Activated CD8-positive, alpha-beta memory T cell treated with anti-CD3 and anti-CD28 coated beads for 48 hours (primary cell): ENCODE measurements around the gene MACROD2.

ENCODE experiments used
- DNase-seq, 3 experiments: peaks; one replicate each; pipeline ENCODE4 v3.0.0-alpha.2; 2020; ENCODE audit warnings: low read depth in 2 of 3, low spot score in 2 of 3

The MACROD2 gene

DNA sequence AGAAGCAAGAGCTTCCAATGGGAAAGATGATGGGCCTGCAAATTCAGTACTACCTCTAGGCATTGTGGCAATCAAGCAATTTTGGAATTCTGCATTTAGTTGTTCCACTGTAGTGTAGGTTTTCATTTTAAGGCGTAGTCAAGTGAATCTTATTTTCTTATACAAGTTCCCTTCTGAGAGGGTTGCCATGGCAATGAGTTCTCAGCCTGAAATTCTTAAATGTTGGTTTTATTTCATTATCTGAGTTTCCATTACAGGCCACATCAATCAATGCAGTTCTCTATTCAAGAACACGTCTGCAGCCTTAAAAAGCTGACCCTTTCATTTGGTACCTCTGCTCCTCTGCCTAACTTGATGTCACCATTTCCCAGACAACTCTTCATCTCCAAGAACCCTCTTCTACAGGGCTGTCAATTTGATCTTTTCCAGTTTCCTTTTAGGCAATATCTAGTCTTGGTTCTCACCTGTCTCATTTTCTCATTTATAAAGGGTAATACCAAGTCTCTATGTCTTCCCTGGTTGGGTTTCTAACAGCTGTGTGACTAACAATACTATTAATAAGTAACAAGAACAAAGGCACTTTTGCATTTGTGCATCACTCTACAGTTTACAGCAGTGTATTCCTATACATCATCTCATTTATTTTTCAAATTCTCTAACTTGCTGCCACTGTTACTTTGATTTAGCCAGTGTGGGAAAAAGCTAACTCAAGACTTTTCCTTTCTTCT, 1240.3 kb downstream of the MACROD2 start:
- no peak for DNase-seq

DNA sequence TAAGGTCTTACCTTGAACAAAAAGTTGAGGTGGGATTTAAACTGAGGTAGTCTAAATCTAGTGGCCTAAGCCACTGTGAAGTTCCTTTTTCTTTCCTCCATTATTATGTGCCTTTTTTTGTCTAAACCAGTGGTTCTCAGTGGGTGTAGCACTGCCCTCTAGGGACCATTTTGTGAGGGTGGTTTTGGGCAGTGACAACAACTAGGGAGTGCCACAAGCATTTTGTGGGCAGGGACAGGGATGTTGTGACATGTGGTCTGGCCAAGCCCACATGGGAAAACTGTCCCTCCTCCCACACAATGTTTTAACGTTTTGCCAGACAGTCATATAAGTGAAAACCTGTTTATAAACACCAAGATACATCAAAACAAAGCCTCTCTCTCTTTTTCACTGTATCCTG, 1241.5 kb downstream of the MACROD2 start:
- DNase-seq: no peak

DNA sequence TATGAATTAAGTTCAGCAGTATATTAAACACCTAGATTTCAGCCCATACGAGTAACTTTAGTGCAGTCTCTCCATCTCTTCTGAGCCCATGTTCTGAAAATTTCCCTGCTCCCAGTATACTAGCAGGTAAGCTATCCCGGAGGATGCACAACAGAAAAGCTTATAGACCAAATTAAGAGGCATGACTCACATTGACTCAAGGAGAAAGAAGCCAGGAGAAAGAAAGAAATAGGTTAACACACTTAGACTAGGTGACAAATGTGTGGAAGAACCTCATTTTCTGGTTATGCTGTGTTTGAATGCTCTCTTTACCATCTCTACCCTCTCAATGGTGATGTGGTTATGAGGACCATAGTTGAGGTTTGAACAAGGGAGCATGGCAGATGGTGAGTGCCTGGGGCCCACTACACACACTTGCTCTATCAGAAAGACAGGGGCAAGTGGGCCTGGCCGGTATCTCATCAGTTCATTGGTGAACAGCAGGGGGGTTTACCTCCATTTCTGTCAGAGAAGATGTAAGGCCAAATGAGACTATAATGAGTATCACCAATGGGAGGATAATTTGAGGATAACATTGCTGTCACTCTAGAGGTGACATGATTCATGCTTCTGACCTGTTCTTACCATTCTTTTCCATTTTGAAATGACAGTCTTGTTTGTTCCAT, 1244.4 kb downstream of the MACROD2 start:
- DNase-seq: no peak

DNA sequence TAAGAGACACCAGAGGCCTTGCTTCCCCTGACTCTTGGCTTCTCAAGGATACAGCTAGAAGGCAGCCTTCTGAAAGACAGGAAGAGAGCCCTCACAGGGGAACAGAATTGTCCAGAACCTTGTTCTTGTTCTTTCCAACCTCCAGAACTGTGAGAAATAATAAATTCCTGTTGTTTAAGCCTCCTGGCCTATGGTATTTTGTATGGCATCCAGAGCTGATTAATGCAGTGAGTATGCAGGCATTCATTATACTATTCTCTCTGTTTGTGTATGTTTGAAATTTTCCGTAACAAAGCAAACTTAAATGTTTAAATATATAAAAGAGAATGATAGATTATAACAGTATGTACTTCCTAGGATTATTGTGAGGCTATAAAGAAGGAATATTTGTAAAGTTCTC, 1245.5 kb downstream of the MACROD2 start:
- DNase-seq: no peak

DNA sequence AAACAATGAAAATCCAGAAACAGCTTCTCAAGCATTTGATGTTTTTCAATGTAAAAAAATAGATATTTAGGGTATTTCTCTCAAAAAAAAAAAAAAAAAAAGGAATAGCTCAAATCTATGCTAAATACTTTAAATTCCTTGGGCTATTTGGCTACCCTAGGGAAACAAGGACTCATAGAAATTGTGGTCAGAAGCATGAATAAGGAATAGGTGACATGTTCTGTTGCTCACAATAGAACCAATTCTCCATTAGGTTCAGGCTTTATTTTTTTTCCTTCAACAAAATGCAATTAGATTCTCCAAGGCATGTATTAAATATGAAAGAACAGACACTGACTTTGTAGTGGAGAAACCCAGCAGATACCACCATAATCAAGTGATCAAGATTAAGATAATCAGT, 1246.4 kb downstream of the MACROD2 start:
- DNase-seq: no peak

DNA sequence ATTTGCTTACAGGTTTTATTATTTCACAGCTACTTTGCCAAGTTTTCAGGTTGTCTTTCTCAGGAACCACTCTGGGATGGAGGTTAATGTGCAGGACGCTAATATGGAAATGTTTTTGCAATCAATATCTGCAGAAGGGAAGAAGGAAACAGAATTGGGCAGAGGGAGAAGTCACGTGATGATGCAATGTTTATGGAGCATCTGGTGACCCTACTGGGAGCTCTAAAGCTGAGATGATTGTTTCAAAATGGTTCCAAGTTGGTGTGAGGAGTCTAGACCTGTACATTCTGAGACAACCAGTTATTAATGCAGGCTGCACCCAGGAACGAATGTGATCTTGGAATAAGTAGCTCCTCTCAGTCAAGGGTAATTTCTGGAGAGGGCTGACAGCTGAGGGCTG, 1247.5 kb downstream of the MACROD2 start:
- DNase-seq: no peak

DNA sequence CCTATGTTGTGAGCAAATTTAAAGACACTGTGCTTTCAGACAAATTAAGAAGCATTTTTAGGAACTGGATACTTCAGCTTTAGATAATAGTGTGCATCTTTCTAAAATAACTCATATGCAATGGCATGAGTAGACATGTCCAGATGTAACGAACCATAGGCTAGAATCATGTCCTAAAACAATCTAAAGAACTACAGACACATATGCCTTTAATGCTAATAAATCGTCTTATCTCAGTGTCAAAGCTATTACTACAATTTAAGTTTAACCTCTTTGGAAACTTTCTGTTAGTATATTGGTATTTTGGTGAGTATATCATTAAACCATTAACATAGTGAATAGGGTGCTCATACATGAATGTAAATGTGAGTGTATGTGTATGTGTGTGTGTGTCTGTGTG, 1250.6 kb downstream of the MACROD2 start:
- no peak for DNase-seq

DNA sequence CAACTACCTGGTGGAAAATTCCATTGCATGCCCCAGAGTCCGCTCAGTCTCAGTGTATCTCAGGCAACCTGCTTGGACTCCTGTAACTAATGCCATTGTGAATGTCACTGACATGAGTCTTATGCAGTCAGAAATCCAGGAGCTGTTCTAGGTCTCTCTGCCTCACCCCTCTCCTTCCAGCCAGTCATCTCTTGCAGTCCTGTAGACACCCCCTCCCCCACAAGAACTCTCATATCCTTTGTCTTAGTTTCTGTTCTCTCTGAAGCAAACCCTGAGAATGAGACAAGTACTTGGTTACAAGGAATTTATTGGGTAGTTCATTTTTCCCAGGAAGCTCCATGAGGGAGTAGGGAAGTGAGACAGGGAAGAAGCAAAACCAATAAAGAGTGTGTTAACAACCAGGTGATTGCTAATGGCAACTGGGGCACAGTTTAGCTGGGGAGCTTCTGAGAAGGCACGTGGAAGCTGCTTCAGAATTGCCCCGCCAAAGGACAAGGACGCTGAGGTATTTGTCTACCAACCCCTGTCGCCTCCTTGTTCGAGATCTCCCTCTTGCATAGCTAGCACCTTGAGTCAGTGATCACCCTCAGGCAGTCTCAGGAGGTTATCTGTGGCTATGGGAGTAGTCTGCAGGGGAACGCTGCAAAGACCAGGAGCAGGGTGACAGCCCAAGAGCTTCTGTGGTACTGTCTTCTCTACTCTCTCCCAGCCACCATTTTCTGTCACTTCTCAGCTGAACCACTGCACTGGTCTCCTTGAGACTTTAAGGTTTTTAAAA, 1253.5 kb downstream of the MACROD2 start:
- no peak for DNase-seq

DNA sequence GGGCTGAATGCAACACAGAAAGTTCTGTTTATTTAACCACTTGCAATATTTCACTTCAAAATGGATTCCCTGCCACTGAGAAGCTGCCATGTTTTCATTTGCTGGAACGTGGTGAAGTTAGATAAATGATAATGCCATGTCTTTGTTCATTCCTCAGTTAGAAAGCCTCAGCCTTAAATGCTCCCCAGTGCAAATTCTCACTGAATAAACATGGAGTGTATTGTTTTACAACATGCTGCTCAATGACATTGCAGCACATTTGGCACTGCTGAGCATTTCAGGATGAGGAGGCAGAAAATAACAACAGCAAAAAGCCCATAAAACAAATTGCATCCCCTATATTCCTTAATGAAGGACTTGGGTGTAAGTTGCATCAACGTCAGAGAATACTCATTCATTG, 1255.9 kb downstream of the MACROD2 start:
- no peak for DNase-seq

DNA sequence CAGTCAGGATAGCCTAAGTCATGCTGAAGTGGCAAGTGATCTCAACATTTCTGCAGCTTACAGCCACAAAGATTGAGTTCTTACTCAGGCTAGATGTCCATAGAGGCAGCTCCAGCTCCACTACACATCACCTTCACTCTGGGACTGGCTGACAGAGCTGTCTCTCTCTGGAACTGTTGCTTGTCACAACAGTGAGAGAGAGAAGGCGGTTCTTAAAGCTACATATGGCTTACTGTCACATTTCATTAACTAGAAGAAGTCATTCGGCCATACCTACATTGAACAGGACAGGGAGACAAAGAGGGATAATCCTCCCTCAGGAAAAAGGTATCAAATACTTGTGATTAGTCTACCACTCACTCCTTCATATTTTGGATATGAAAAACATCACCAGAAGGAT, 1257.0 kb downstream of the MACROD2 start:
- DNase-seq: no peak

DNA sequence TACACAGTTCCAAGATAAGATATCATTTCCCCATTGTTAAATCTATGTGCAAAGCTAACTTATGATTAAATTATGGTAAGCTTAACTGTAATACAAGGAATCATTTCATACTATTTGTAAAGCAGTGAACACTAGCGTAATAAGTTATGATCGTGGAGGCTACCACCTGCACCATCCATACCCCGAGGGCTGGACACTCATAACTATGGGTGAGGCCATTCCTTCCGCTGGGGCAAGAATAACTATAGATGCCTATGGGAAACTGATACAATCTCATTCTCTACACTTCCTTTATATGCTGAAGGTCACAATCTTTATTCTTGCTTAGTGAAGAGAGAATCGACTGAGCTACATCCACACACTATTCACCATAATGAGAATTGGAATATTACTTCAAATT, 1258.1 kb downstream of the MACROD2 start:
- DNase-seq: no peak

DNA sequence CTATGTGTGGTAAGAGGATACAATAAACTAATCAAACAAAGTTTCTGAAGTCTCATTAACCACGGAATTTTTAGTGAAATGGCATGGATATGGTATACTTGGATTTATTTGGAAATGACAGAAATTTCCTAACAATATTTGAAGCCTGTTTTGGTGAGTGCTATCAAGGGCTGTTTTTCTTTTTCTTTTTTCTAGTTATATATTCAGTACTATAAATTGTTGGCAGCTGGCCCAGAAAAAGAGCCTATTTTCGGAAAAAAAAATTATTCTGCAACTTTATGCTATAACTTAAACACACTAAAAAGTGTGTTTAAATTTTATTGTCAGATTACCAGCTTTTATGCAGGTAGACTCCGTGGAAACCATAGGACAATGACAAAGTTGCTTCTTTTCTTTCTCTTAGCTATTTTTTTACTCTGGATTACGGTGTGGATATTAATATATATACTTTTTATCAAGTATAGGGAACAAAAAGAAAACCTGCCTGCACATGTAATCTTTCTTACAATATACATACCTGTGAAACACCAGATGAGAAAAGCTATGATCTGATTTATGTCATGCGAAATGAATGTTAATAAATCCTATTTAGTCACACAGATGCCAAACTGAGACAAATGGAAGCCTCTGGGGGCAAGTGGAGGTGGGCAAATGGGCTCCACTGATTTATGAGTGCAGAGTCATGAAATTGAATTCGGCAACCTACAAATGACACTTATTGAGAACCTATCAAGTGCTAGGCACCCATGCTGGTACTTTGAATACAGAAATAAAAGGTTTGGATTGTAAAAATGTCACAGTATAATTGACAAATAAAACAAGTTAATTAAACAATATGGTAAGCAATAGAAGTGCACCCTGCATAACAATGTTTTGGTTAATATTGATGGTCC, 1261.6 kb downstream of the MACROD2 start:
- DNase-seq: no peak

DNA sequence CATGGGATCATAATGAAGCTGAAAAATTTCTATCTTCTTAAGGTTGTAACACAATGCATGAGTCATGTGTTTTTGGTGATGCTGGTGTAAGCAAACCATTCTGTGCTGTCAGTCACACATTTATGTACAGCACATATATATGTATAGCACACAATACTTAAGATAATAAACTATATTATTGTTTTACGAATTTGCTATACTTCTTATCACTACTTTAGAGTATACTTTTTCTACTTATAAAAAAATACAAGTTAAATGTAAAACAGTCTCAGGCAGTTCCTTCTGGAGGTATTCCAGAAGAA, 1262.2 kb downstream of the MACROD2 start:
- no peak for DNase-seq

DNA sequence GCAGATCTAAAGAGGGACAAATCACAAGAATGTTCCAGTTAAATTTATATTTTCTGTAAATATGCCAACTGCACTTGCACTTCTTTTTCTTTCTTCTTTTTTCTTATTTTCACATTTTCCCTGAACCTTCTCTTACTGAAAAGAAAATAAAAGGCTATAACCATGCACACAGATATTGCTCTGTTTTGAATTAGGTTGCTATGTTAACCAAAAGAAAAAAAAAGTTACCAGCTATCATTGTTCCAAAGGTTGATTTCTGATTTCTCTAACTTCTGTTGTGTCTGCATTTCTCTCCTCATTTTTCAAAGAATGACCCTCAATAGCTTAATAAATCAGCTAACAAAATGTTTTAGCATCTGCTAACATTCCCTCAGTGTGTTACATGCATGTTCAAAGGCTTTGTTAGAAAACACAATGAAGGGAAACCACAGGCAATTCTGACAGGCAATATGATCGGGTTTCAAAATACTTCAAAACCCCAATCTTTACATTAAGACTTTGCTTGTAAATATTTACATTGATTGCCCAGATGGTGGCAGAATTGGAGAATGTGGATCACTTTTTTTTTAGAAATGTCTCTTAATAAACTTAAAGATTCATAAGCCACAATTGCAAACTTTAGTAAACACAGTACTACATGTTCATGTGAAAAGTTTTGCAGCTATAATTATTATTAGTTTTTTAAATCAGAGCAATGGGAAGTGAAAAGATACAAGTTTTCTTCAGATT, 1270.4 kb downstream of the MACROD2 start:
- DNase-seq: no peak

DNA sequence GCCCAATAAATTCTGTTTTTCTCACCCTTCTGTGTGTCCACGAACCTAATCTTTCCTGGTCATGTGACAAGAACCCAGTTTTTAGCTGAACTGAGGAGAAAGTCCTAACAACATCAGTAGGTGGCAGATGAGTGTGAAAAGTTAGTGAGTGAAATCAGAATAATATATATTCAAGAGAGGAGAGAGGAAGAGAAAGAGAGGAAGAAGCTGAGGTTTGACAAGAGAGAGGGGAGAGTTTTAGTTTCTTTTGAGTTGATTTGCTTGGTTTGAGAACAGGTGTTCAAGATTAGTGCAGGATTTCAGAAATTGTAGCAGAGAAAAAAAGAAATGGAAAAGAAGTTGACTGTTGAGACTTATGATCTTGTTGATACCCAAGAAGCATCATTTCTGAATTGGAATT, 1272.6 kb downstream of the MACROD2 start:
- DNase-seq: no peak

DNA sequence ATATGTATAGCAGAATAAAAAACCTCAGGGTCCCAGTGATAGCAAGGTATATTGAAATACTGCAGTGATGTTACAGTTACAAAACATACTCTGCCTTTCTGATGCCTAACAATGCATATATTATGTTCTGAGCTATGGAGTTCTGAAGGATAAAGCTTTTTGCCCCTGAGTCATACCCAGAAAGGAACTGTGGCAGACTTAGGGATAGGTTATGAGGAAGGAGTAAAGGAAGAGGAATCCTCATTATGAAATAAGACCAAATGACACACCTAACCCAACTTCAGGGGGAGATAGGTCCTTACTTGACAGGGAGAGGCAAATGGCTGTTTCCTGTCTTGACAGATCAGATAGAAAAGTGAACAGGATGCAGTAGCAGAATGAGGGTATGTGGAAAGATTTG, 1282.7 kb downstream of the MACROD2 start:
- no peak for DNase-seq

DNA sequence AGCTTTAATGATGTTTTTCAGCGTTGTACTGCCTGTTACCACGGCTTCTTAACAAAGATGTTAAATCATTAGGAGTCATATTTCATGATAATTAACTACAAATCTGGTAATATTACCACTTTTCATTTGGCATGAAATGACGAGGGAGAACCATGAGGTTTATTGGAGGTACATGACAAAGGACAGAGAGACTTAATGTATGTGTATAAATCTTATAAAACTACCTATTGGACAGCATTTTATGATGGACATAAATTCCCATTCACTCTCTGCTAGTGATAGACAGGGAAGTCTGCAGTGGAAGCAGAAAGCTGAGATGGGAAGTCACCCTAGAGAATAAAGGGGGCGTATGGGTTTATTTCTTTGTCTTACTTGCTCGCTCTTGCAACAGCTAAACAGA, 1292.0 kb downstream of the MACROD2 start:
- DNase-seq: no peak

DNA sequence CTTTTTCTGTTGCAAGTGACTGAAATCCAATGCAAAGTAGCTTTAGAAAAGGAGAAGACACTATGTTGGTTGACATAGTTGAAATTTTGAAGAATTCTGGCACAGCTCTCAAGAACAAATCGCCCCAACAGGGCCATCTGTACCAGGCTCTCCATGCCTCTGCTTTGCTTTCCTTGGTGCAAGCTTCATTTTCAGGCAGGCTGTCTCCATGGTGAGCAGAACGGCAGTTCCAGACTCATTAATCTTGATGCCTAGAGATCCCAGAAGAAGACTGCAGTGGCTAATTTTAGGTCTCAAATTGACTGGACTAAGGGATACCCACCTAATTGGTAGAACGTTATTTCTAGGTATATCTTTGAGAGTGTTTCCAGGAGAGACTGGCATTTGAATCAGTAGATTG, 1292.8 kb downstream of the MACROD2 start:
- no peak for DNase-seq

DNA sequence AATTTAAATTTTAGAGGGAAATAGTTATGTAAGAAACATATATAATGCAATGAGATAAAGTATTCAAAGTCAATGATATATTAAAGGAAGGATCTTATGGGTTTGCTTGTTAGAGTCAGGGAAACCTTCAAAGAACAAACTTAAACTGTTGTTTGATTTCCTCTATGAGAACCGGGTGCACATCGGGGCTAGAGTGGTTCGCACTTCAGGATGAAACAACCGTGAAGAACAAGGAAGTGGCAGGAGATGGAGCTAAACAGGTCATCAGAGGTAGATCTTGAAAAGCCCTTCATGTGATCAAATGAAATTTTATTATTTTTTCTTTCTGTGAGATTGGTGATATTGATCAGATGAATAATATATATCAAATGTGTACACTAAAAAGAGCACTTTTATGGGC, 1294.0 kb downstream of the MACROD2 start:
- no peak for DNase-seq

DNA sequence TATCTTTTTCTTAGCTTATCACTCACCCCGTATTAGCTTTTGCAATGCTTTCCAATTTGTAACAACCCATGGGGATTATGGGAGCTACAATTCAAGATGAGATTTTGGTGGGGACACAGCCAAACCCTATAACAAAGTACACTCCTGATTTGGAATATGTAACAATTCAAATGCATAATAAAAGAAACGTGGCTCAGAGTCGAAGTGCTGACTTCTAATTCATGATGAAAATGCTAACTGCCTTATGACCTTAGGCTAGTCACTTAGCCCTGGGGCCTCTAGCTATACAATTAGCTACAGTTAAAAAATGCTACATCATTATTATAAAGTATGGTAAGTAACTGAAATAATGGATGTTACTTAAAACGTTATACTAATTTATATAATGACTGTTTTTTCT, 1297.1 kb downstream of the MACROD2 start:
- DNase-seq: no peak

DNA sequence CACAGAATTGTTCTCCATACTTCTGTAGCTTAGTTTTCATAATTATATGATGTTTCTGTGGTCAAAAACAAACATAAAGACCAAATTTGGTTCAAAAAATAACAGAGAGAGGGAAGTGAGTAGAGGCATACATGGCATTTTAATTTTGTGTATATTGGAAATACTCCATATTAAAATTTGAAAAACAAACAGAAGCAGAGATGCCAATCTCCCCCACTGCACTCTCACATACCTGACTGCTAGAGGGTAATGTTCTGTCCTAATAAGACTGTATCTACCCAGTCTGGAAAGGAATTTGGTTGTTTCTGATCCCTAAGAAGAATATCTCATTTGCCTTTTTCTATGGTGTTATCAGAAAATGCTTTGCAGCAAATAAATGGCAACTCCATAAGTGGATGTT, 1301.1 kb downstream of the MACROD2 start:
- no peak for DNase-seq
